SK-N-SH treated with all-trans-retinoic acid at 6 μM for 48 hours (cell line): ENCODE results near the gene GCA.

ENCODE experiments used
- ATAC-seq: fragments of 200-7000 bp; cut with Tn5 transposase; 3 replicates; pipeline ENCODE4 v1.9.1; 2020; ENCODE audit warnings: mild to moderate bottlenecking, moderate library complexity
- ARNTL ChIP-seq: fragments of 450-650 bp; formaldehyde crosslinking; IDR thresholded peaks from 2 replicates; pipeline ENCODE4 v1.5.0; 2020; ENCODE audit warnings: low read depth, mild to moderate bottlenecking, moderate library complexity, borderline replicate concordance
- BACH2 ChIP-seq: fragments of 250-450 bp; sonication (Bioruptor Pico); IDR thresholded peaks from 2 replicates; pipeline ENCODE4 v1.9.0; 2021; ENCODE audit warnings: mild to moderate bottlenecking, borderline replicate concordance
- CSDC2 ChIP-seq: fragments of 250-450 bp; sonication (Bioruptor Pico); IDR thresholded peaks from 2 replicates; pipeline ENCODE4 v1.5.0; 2020; ENCODE audit warnings: mild to moderate bottlenecking, moderate library complexity
- ESRRG ChIP-seq: fragments of 250-450 bp; sonication (Bioruptor Pico); IDR thresholded peaks from 2 replicates; pipeline ENCODE4 v1.6.1; 2021; ENCODE audit warnings: mild to moderate bottlenecking
- GLIS3 ChIP-seq: fragments of 250-450 bp; sonication (Bioruptor Pico); IDR thresholded peaks from 2 replicates; pipeline ENCODE4 v1.5.0; 2020; ENCODE audit warnings: mild to moderate bottlenecking, moderate library complexity
- ISL1 ChIP-seq: fragments of 250-450 bp; sonication (Bioruptor Pico); IDR thresholded peaks from 2 replicates; pipeline ENCODE4 v2.1.2; 2022; ENCODE audit warnings: mild to moderate bottlenecking, moderate library complexity
- OSR1 ChIP-seq: fragments of 250-450 bp; sonication (Bioruptor Pico); IDR thresholded peaks from 2 replicates; pipeline ENCODE4 v1.8.0; 2022; ENCODE audit warnings: moderate library complexity, mild to moderate bottlenecking, inconsistent platforms
- PPARA ChIP-seq: fragments of 250-450 bp; sonication (Bioruptor Pico); IDR thresholded peaks from 2 replicates; pipeline ENCODE4 v1.5.0; 2020; ENCODE audit warnings: mild to moderate bottlenecking, borderline replicate concordance
- RARB ChIP-seq: fragments of 250-450 bp; sonication (Bioruptor Pico); IDR thresholded peaks from 2 replicates; pipeline ENCODE4 v1.8.0; 2021; ENCODE audit warnings: mild to moderate bottlenecking, moderate library complexity
- SNAI2 ChIP-seq: fragments of 250-450 bp; sonication (Bioruptor Pico); IDR thresholded peaks from 2 replicates; pipeline ENCODE4 v1.5.0; 2020; ENCODE audit warnings: mild to moderate bottlenecking, moderate library complexity
- TCF4 ChIP-seq: fragments of 250-450 bp; sonication (Bioruptor Pico); IDR thresholded peaks from 2 replicates; pipeline ENCODE4 v1.8.0; 2021; ENCODE audit warnings: mild to moderate bottlenecking, moderate library complexity, borderline replicate concordance
- TOX ChIP-seq: fragments of 250-450 bp; sonication (Bioruptor Pico); IDR thresholded peaks from 2 replicates; pipeline ENCODE4 v1.8.0; 2021; ENCODE audit warnings: mild to moderate bottlenecking, moderate library complexity, borderline replicate concordance
- ZC3H10 ChIP-seq: fragments of 250-450 bp; sonication (Bioruptor Pico); IDR thresholded peaks from 2 replicates; pipeline ENCODE4 v1.5.1; 2021; ENCODE audit warnings: mild to moderate bottlenecking, moderate library complexity
- ZFP3 ChIP-seq: fragments of 250-450 bp; sonication (Bioruptor Pico); IDR thresholded peaks from 2 replicates; pipeline ENCODE4 v1.5.0; 2020; ENCODE audit warnings: mild to moderate bottlenecking, moderate library complexity
- ZFP30 ChIP-seq: fragments of 450-650 bp; formaldehyde crosslinking; IDR thresholded peaks from 2 replicates; pipeline ENCODE4 v1.5.0; 2022; ENCODE audit warnings: mild to moderate bottlenecking, moderate library complexity
- ZNF565 ChIP-seq: fragments of 450-650 bp; formaldehyde crosslinking; conservative IDR thresholded peaks from 2 replicates; pipeline ENCODE4 v1.5.0; 2020; ENCODE audit warnings: low read depth, mild to moderate bottlenecking, moderate library complexity
- ZNF70 ChIP-seq: fragments of 450-650 bp; formaldehyde crosslinking; IDR thresholded peaks from 2 replicates; pipeline ENCODE4 v1.5.0; 2020; ENCODE audit warnings: mild to moderate bottlenecking, moderate library complexity
- ZNF8 ChIP-seq: fragments of 450-650 bp; formaldehyde crosslinking; IDR thresholded peaks from 2 replicates; pipeline ENCODE4 v1.5.0; 2020; ENCODE audit warnings: mild to moderate bottlenecking, moderate library complexity
- TF ChIP-seq, protein P1 (sequence below): fragments of 250-450 bp; sonication (Bioruptor Pico); IDR thresholded peaks from 2 replicates; pipeline ENCODE4 v1.5.1; 2020; ENCODE audit warnings: low read depth, mild to moderate bottlenecking, moderate library complexity
- TF ChIP-seq, protein P2 (sequence below): fragments of 250-450 bp; sonication (Bioruptor Pico); IDR thresholded peaks from 2 replicates; pipeline ENCODE4 v1.8.0; 2020; ENCODE audit warnings: mild to moderate bottlenecking, moderate library complexity, borderline replicate concordance
- TF ChIP-seq, protein P3 (sequence below): fragments of 250-450 bp; sonication (Bioruptor Pico); IDR thresholded peaks from 2 replicates; pipeline ENCODE4 v1.5.1; 2021; ENCODE audit warnings: mild to moderate bottlenecking, moderate library complexity
- TF ChIP-seq, protein P4 (sequence below): fragments of 250-450 bp; sonication (Bioruptor Pico); IDR thresholded peaks from 2 replicates; pipeline ENCODE4 v1.8.0; 2021; ENCODE audit warnings: low read depth, mild to moderate bottlenecking, moderate library complexity, borderline replicate concordance

GCA gene

DNA sequence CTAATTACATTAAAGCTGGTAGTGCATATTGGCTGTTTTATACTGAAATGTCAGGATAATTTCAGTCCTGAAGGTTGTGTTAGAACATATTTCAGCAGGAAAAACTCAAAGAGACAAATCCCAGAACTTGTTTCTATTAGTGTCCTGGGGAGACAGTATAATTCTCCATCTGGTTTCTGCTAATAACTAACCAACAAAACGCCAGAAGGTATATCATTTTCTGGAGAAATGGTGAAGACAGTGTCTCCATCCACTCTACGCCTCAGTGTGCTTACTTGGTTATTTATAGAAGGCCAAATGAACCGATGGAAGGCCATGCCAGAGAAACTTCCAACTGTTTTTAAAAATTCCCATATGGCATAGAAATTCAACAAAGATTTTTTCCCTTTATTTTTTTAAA is 41.6 kb downstream of the GCA start:
- no peak for TF ChIP-seq ZNF8 (CRISPR knock-in tag)
- no peak for TF ChIP-seq BACH2
- TF ChIP-seq ESRRG (CRISPR knock-in tag), result no peak
- TF ChIP-seq TOX (CRISPR knock-in tag), result no peak
- no peak for TF ChIP-seq RARB (CRISPR knock-in tag)
- TF ChIP-seq, protein P1, sequence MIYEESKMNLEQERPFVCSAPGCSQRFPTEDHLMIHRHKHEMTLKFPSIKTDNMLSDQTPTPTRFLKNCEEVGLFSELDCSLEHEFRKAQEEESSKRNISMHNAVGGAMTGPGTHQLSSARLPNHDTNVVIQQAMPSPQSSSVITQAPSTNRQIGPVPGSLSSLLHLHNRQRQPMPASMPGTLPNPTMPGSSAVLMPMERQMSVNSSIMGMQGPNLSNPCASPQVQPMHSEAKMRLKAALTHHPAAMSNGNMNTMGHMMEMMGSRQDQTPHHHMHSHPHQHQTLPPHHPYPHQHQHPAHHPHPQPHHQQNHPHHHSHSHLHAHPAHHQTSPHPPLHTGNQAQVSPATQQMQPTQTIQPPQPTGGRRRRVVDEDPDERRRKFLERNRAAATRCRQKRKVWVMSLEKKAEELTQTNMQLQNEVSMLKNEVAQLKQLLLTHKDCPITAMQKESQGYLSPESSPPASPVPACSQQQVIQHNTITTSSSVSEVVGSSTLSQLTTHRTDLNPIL, result no peak
- TF ChIP-seq ZNF565 (CRISPR knock-in tag), result no peak
- TF ChIP-seq GLIS3 (CRISPR knock-in tag), result no peak
- TF ChIP-seq SNAI2, result no peak
- TF ChIP-seq, protein P2, sequence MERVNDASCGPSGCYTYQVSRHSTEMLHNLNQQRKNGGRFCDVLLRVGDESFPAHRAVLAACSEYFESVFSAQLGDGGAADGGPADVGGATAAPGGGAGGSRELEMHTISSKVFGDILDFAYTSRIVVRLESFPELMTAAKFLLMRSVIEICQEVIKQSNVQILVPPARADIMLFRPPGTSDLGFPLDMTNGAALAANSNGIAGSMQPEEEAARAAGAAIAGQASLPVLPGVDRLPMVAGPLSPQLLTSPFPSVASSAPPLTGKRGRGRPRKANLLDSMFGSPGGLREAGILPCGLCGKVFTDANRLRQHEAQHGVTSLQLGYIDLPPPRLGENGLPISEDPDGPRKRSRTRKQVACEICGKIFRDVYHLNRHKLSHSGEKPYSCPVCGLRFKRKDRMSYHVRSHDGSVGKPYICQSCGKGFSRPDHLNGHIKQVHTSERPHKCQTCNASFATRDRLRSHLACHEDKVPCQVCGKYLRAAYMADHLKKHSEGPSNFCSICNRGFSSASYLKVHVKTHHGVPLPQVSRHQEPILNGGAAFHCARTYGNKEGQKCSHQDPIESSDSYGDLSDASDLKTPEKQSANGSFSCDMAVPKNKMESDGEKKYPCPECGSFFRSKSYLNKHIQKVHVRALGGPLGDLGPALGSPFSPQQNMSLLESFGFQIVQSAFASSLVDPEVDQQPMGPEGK (CRISPR knock-in tag), result no peak
- no peak for TF ChIP-seq TCF4 (CRISPR knock-in tag)
- TF ChIP-seq ZFP30, result no peak
- no peak for TF ChIP-seq ARNTL (CRISPR knock-in tag)
- TF ChIP-seq, protein P3, sequence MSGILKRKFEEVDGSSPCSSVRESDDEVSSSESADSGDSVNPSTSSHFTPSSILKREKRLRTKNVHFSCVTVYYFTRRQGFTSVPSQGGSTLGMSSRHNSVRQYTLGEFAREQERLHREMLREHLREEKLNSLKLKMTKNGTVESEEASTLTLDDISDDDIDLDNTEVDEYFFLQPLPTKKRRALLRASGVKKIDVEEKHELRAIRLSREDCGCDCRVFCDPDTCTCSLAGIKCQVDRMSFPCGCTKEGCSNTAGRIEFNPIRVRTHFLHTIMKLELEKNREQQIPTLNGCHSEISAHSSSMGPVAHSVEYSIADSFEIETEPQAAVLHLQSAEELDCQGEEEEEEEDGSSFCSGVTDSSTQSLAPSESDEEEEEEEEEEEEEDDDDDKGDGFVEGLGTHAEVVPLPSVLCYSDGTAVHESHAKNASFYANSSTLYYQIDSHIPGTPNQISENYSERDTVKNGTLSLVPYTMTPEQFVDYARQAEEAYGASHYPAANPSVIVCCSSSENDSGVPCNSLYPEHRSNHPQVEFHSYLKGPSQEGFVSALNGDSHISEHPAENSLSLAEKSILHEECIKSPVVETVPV (CRISPR knock-in tag), result no peak
- TF ChIP-seq, protein P4, sequence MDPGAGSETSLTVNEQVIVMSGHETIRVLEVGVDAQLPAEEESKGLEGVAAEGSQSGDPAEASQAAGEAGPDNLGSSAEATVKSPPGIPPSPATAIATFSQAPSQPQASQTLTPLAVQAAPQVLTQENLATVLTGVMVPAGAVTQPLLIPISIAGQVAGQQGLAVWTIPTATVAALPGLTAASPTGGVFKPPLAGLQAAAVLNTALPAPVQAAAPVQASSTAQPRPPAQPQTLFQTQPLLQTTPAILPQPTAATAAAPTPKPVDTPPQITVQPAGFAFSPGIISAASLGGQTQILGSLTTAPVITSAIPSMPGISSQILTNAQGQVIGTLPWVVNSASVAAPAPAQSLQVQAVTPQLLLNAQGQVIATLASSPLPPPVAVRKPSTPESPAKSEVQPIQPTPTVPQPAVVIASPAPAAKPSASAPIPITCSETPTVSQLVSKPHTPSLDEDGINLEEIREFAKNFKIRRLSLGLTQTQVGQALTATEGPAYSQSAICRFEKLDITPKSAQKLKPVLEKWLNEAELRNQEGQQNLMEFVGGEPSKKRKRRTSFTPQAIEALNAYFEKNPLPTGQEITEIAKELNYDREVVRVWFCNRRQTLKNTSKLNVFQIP (CRISPR knock-in tag), result no peak
- no peak for TF ChIP-seq ZC3H10
- no peak for TF ChIP-seq CSDC2
- no peak for TF ChIP-seq ZFP3 (CRISPR knock-in tag)
- TF ChIP-seq ISL1 (CRISPR knock-in tag), result no peak
- no peak for TF ChIP-seq OSR1 (CRISPR knock-in tag)
- ATAC-seq, result no peak

DNA sequence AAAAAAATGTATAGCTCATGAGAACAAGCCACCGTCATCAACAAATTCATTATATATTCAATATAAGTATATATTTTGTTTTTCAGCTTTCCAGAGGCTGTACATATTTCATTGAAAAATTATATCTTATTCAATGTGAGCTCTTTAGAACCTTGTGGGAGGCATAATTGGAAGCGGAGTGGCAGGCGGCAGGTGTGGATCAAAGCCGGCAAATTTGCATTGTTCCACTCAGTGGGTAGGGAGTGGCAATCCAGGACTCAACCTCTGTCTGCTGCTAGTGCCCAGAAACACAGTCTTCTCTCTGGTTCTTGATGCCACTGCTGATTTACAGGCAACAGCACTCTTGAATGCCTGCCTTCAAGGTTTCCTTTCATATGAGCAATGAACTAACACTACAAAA is 46.9 kb downstream of the GCA start:
- no peak for ATAC-seq
- no peak for TF ChIP-seq TCF4 (CRISPR knock-in tag)
- no peak for TF ChIP-seq BACH2
- TF ChIP-seq, protein P2 (CRISPR knock-in tag), result no peak
- no peak for TF ChIP-seq ZNF70 (CRISPR knock-in tag)
- no peak for TF ChIP-seq ZFP30
- no peak for TF ChIP-seq OSR1 (CRISPR knock-in tag)
- TF ChIP-seq RARB (CRISPR knock-in tag), result no peak
- no peak for TF ChIP-seq PPARA (CRISPR knock-in tag)
- no peak for TF ChIP-seq ZNF565 (CRISPR knock-in tag)
- TF ChIP-seq, protein P1, result no peak
- TF ChIP-seq ZNF8 (CRISPR knock-in tag), result no peak
- no peak for TF ChIP-seq TOX (CRISPR knock-in tag)
- TF ChIP-seq ESRRG (CRISPR knock-in tag), result no peak
- TF ChIP-seq, protein P3 (CRISPR knock-in tag), result no peak
- no peak for TF ChIP-seq GLIS3 (CRISPR knock-in tag)
- no peak for TF ChIP-seq SNAI2
- no peak for TF ChIP-seq ISL1 (CRISPR knock-in tag)
- TF ChIP-seq ZC3H10, result no peak
- TF ChIP-seq, protein P4 (CRISPR knock-in tag), result no peak
- TF ChIP-seq ZFP3 (CRISPR knock-in tag), result no peak
